HG02610 (cell line): ENCODE data around the gene SYNDIG1.

Source experiments
- ATAC-seq: cut with Tn5 transposase; IDR thresholded peaks from one replicate; pipeline ENCODE4 v1.9.1; 2021; ENCODE audit warnings: mild to moderate bottlenecking, moderate library complexity; ENCODE audit not compliant: unreplicated experiment

SYNDIG1 gene

GRCh38 chr20:24651171-24651975, 181.9 kb downstream of the SYNDIG1 start:
- no peak for ATAC-seq

- ATAC-seq: no peak
These were observed 182.5 kb downstream of the SYNDIG1 start for GRCh38 chr20:24651976-24652345.

GRCh38 chr20:24653306-24653705, 183.9 kb downstream of the SYNDIG1 start:
- ATAC-seq: no peak

GRCh38 chr20:24654425-24654824, 185.0 kb downstream of the SYNDIG1 start:
- ATAC-seq: no peak

GRCh38 chr20:24656391-24656790, 187.0 kb downstream of the SYNDIG1 start:
- ATAC-seq: no peak

- no peak for ATAC-seq
These were observed 187.8 kb downstream of the SYNDIG1 start for GRCh38 chr20:24657196-24657595.

GRCh38 chr20:24657878-24658620, 188.6 kb downstream of the SYNDIG1 start:
- no peak for ATAC-seq

GRCh38 chr20:24658920-24659660, 189.7 kb downstream of the SYNDIG1 start:
- no peak for ATAC-seq

- no peak for ATAC-seq
These were observed 190.4 kb downstream of the SYNDIG1 start for GRCh38 chr20:24659835-24660234.

- ATAC-seq: no peak
These were observed 191.2 kb downstream of the SYNDIG1 start for GRCh38 chr20:24660651-24661050.

- ATAC-seq: no peak
These were observed 191.8 kb downstream of the SYNDIG1 start for GRCh38 chr20:24661255-24661654.

- no peak for ATAC-seq
These were observed 192.9 kb downstream of the SYNDIG1 start for GRCh38 chr20:24662322-24662721.

GRCh38 chr20:24662752-24663365, 193.4 kb downstream of the SYNDIG1 start:
- no peak for ATAC-seq

GRCh38 chr20:24663496-24663895, 194.1 kb downstream of the SYNDIG1 start:
- no peak for ATAC-seq

- no peak for ATAC-seq
These were observed 195.0 kb downstream of the SYNDIG1 start for GRCh38 chr20:24664266-24664986.

GRCh38 chr20:24665196-24665595, 195.8 kb downstream of the SYNDIG1 start:
- no peak for ATAC-seq

GRCh38 chr20:24665741-24666191, 196.3 kb downstream of the SYNDIG1 start:
- ATAC-seq: no peak

- ATAC-seq: no peak
These were observed 198.4 kb downstream of the SYNDIG1 start for GRCh38 chr20:24667689-24668383.

- no peak for ATAC-seq
These were observed 198.9 kb downstream of the SYNDIG1 start for GRCh38 chr20:24668384-24668702.

GRCh38 chr20:24668791-24669190, 199.4 kb downstream of the SYNDIG1 start:
- no peak for ATAC-seq
